GM06990 (cell line): Measurements from ENCODE around the gene CAPZA1.

ENCODE experiments used
- DNase-seq: peaks from one replicate; pipeline ENCODE4 v3.0.0-alpha.2; 2011; ENCODE audit not compliant: insufficient read length; ENCODE audit errors: extremely low read depth
- H3K27me3 ChIP-seq: replicated peaks from 2 replicates; pipeline ENCODE4 v1.6.0; 2011; ENCODE audit warnings: low read length; ENCODE audit not compliant: control insufficient read depth, insufficient read depth
- H3K36me3 ChIP-seq: 2 replicates; pipeline ENCODE4 v1.5.1; 2011; ENCODE audit warnings: low read length; ENCODE audit not compliant: control insufficient read depth, insufficient read depth
- H3K4me3 ChIP-seq: replicated peaks from 2 replicates; pipeline ENCODE4 v1.5.1; 2011; ENCODE audit warnings: low read depth, mild to moderate bottlenecking, control low read depth, low read length
- TF ChIP-seq, protein P1 (sequence below): IDR thresholded peaks from 2 replicates; pipeline ENCODE4 v1.5.1; 2011; ENCODE audit warnings: low read length, control low read depth, mild to moderate bottlenecking, inconsistent platforms; ENCODE audit not compliant: insufficient read depth, poor library complexity, severe bottlenecking

The CAPZA1 gene

DNA sequence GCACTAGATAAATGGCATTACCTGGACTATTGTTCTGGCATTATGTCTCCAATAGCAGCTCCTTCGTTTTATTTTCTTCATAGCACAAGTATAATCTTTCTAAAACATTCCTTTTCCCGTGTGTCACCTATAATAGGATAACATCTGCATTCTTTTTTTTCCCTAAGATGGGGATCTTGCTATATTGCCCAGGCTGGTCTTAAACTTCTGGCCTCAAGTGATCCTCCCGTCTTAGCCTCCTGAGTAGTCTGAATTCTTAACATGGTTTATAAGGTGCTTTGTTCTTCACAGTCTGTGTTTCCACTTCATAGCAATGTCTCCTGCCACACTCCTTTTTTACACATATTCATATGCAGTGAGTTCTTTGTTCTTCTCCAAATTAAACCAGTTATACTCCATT, 46.2 kb downstream of the CAPZA1 start:
- Histone ChIP-seq H3K27me3 (no peaks in the 10 kb centered on the region), H3K4me3 (no peak overlapping the region), H3K36me3 (peaks cover 20% of the 10 kb centered on the region)
- DNase-seq, result no peak
- TF ChIP-seq, protein P1, sequence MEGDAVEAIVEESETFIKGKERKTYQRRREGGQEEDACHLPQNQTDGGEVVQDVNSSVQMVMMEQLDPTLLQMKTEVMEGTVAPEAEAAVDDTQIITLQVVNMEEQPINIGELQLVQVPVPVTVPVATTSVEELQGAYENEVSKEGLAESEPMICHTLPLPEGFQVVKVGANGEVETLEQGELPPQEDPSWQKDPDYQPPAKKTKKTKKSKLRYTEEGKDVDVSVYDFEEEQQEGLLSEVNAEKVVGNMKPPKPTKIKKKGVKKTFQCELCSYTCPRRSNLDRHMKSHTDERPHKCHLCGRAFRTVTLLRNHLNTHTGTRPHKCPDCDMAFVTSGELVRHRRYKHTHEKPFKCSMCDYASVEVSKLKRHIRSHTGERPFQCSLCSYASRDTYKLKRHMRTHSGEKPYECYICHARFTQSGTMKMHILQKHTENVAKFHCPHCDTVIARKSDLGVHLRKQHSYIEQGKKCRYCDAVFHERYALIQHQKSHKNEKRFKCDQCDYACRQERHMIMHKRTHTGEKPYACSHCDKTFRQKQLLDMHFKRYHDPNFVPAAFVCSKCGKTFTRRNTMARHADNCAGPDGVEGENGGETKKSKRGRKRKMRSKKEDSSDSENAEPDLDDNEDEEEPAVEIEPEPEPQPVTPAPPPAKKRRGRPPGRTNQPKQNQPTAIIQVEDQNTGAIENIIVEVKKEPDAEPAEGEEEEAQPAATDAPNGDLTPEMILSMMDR, result no peak

DNA sequence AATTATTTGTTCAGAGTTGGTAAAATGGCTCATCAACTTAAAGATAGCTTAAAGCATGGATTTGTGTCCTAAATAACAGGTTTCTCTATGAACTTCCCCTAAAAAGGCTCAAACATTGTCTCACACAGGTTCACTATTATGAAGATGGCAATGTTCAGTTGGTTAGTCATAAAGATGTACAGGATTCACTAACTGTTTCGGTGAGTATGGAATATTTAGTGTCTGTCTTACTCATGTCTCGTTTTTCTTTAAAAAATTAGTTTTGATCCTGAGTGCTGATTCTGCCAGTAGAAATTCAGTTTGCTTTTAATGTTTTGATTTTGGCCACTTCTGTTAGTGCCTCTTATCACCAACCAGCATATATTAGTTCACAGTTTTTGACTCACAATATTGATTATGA, 47.3 kb downstream of the CAPZA1 start:
- no peak for DNase-seq
- TF ChIP-seq, protein P1, result no peak
- Histone ChIP-seq H3K27me3 (no peaks in the 10 kb centered on the region), H3K4me3 (no peak overlapping the region), H3K36me3 (peaks cover 17% of the 10 kb centered on the region)

DNA sequence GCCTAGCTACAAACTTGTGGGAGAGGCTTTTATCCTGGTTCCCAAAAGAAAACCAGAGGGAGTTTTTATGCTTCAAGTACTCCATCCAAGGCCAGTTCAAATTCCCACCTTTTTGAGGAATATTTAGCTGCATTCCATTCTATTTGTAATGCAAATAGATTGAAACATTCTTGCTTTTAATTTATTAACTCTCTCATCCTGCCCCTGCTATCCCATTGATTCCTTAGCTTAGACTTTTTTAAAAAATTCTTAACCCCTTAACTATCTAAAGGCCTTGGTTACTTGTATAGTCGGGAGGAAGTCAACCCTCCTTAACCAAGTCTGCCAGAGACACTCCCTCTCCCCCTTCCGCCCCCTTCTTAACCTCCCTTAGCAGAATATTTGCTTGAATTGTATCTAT, 52.4 kb downstream of the CAPZA1 start:
- TF ChIP-seq, protein P1, result no peak
- no peak for DNase-seq
- no peak overlapping the region for H3K4me3 ChIP-seq
- H3K27me3 ChIP-seq, result no peaks in the 10 kb centered on the region
- H3K36me3 ChIP-seq, result peaks cover 10% of the 10 kb centered on the region

DNA sequence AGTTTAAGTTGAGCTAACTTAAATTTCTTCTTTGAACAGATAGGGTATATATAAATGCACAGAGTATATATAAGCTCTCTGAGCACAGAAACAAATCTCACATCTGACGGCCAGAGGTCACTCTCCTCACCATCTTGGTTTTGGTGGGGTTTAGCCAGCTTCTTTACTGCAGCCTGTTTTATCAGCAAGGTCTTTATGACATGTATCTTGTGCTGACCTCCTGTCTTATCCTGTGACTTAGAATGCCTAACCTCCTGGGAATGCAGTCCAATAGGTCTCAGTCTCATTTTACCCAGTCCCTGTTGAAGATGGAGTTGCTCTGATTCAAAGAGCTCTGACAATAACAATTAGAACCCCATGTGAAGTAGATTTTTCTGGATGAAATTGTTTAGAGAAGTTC, 53.2 kb downstream of the CAPZA1 start:
- H3K4me3 ChIP-seq, result no peak overlapping the region
- peaks cover 8% of the 10 kb centered on the region for H3K36me3 ChIP-seq
- no peaks in the 10 kb centered on the region for H3K27me3 ChIP-seq
- TF ChIP-seq, protein P1, result no peak
- DNase-seq, result no peak

DNA sequence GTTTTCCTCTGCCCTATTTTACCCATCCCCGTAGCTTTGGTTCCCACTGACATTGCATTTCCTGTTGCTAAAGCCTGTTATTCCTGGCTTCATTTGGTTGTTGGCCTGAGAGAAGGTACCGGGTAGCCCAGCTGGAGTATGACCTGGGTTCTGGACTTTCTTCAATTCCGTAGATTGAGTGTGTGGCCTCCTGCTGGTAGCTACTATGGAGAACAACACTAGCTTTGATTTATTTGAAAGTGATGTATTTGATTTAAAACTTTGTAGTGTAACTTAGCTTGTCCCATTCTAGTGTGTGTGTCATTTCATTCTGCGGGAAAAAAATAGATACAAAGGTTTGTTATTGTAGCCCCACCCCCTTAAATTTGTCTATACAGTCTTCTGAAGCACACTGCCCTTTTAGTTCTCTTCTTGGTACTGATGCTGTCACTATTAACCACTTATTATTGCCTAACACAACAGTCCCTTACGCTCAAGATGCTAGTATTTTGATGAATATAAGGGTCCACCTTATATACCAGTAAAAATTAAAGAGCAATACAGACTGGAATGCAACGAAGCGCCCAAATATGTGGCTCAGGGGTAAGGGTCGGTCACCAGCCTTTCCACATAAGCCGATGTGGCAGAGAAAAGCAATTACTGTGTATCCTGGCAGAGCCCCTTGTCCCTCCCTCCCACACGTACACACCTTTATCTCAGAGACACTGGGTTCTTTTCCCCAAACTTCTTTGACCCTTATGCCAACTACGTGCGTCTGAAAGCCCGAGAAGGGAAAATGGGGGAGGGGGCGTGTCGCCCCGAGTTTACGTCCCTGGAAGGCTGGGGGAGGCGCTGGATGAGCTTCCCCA, 54.2 kb downstream of the CAPZA1 start:
- H3K27me3 ChIP-seq, result no peaks in the 10 kb centered on the region
- no peak for DNase-seq
- H3K4me3 ChIP-seq, result peak overlapping the region; percentile 86
- TF ChIP-seq, protein P1, result peak; percentile 37
- H3K36me3 ChIP-seq, result peaks cover 8% of the 10 kb centered on the region

DNA sequence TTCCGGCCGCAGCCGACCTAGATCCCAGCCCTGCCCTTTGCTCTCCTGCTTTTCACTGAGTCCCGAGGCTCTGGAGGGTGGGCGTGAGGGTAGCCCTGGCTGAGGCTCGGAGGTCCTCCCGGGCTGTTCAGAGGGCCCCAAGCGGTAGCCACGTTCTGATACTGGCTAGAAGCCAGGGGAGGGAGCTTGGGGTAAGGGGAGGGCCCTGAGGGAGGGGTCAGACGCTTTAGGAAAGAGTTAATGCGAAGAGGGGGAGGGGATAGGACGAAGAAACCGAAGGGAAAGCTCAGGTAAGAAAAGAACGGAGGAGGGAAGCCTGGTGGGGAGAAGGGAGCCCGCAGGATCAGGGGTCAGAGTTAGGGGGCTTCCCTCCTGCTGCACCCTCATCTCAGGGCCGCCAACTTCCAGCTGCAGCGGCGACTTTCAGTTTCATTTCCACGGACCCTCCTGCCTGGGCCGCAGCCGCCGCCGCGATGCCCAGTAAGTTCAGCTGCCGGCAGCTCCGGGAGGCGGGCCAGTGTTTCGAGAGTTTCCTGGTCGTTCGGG, 54.9 kb downstream of the CAPZA1 start, which contains the start of gene MOV10:
Gene MOV10, plus strand, starts transcription at position 220 of the 546 bp plus-strand sequence. Its CDS starts 254 bp downstream, at position 474.
- peak within 1 kb of the TSS; percentile 86 for H3K4me3 ChIP-seq
- H3K27me3 ChIP-seq, result no peaks in the 10 kb centered on the region
- TF ChIP-seq, protein P1, result no peak
- peaks cover 8% of the 10 kb centered on the region for H3K36me3 ChIP-seq
- peak; percentile 81 for DNase-seq
